Motor neuron (in vitro differentiated cells): ENCODE measurements around the gene RPTOR. TPM values are rescaled to one million over a fixed set of nuclear protein-coding genes. Genes with fewer than 3 reads are reported as not detected.

Experiments
- ATAC-seq, 8 experiments: fragments of 200-7000 bp; cut with Tn5 transposase; replicated peaks in 6 of 8; 2 replicates each; pipeline ENCODE4 v1.8.0; 2021; ENCODE audit warnings: mild to moderate bottlenecking in 8 of 8, moderate library complexity in 8 of 8
- H3K27ac ChIP-seq, 2 donors: fragments of 250-450 bp; sonication (Bioruptor Pico); 2 replicates each; pipeline ENCODE4 v1.9.0; 2021; ENCODE audit warnings: antibody characterized with exemption in 2 of 2, mild to moderate bottlenecking in 2 of 2, moderate library complexity in 1 of 2
- H3K4me1 ChIP-seq, 2 donors: fragments of 250-450 bp; sonication (Bioruptor Pico); replicated peaks in 1 of 2; 2 replicates each; pipeline ENCODE4 v1.6.1; 2021; ENCODE audit warnings: antibody characterized with exemption in 2 of 2, mild to moderate bottlenecking in 2 of 2, moderate library complexity in 1 of 2
- H3K4me3 ChIP-seq, 5 donors: fragments of 250-450 bp; sonication (Bioruptor Pico); 2 replicates each; pipeline ENCODE4 v1.9.0; 2021; ENCODE audit warnings: antibody characterized with exemption in 5 of 5, mild to moderate bottlenecking in 5 of 5, moderate library complexity in 4 of 5
- WGBS, 10 experiments: fragments of 450-650 bp; shearing (Covaris generic); methylation state at CpG; one replicate each; pipeline ENCODE4 v1.0.0; 2022; 5-methylcytosine and 5-hydroxymethylcytosine counted together
- in situ Hi-C, 9 experiments: fragments of 400-800 bp; cut with MboI; loops; one replicate each; pipeline ENCODE4 v1.15.0; 2021; ENCODE audit warnings: low sequenced_read_pairs in 9 of 9, low pct_unique_long_range_greater_than_20kb in 2 of 9; ENCODE audit not compliant: unreplicated experiment in 9 of 9
- total RNA-seq, 8 experiments: library from RNA; unstranded; fragments of 300-600 nt; gene quantifications; 2 replicates each; pipeline versions ENCODE4 v1.2.3 to v1.2.4, GENCODE V29; 2022

Gene RPTOR
- total RNA-seq, 8 experiments from 2014 or later: 15.6 to 53.3 (median 19.2) TPM

DNA sequence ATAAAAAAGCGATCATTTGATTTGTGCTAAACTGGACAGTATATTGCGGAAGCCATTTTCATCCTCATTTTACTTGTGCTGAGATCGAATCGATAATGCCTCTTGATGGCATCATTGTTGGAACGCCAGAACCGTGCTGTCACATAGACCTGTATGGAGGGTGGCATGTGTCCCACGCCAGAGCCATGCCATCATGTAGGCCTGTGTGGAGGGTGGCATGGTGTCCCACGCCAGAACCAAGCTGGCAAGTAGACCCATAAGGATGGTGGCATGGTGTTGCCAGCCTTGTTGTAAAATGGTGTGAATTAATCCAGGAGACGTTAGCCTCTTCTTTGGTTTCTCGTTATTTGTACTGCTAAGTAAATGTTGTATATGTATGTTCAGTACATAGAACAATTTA is 224.3 kb downstream of the RPTOR start:
- in situ Hi-C loops: no loop called here
- H3K4me1 ChIP-seq: peaks cover 9 to 22% of the 10 kb centered on the region in 2 donors
- no peak for ATAC-seq
- no peak overlapping the region for H3K4me3 ChIP-seq
- WGBS, 10 experiments: 92 to 100% (median 99%) methylated on average over 1 to 10 of the region's 10 CpGs; no CpG with 5 or more reads in 2 of the 10 experiments
- H3K27ac ChIP-seq: no peak overlapping the region

DNA sequence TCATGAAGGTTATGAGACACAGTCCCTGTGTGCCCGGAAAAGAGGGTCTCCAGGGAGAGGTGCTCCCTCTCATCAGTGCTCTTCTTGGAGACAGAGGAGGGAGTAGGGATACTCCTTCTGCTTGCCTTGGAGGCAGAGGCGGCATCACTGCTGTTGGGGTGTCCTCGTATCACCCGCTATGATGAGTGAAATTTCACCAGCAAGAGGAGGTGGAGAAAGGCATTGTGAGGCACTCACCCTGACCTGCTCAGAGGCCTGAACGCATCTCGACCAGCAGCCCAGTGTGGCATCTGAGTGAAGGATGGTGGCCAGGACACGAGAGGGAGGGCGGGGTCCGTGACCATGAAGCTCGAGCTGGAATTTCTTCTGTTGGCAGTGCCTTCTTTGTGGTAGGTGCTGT is 224.9 kb downstream of the RPTOR start:
- in situ Hi-C loops: no loop called here
- Histone ChIP-seq H3K27ac (no peak overlapping the region), H3K4me3 (no peak overlapping the region), H3K4me1 (peaks cover 15 to 28% of the 10 kb centered on the region in 2 donors)
- no peak for ATAC-seq
- 81 to 100% (median 86%) methylated on average over 1 to 7 of the region's 10 CpGs; no CpG with 5 or more reads in 5 of the 10 experiments for WGBS, 10 experiments

GRCh38 chr17:80769936-80770625 is 225.4 kb downstream of the RPTOR start:
- H3K4me1 ChIP-seq: peaks cover 20 to 33% of the 10 kb centered on the region in 2 donors
- H3K4me3 ChIP-seq: no peak overlapping the region
- WGBS, 10 experiments: 33 to 100% (median 94%) methylated on average over 1 to 11 of the region's 19 CpGs; no CpG with 5 or more reads in 2 of the 10 experiments
- in situ Hi-C loops: no loop called here
- no peak overlapping the region for H3K27ac ChIP-seq
- ATAC-seq: no peak

- no peak overlapping the region for H3K4me3 ChIP-seq
- whole genome bisulfite sequencing, 10 experiments: 79 to 100% (median 97%) methylated on average over 2 to 14 of the region's 21 CpGs; no CpG with 5 or more reads in 2 of the 10 experiments
- ATAC-seq: no peak
- H3K27ac ChIP-seq: no peak overlapping the region
- H3K4me1 ChIP-seq: peaks cover 25 to 43% of the 10 kb centered on the region in 2 donors
- in situ Hi-C loops: no loop called here
Measured at GRCh38 chr17:80770881-80771611, 226.4 kb downstream of the RPTOR start.

DNA sequence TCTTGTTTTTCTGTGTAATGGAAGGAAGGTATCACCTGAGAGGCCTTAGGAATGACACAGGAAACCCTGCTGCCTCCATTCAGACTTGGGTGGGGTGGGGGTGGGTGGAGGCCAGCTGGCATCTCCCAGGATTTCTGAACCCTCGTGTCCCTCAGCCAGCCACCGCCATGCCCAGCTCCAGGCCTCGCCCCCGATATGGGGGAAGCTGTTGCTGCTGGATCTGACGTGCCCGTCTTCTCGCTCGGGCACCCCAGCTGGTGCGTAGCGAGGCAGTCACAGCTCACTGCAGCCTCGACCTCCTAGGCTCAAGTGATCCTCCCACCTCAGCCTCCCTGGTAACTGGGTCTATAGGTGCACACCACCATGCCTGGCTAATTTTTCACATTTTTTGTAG is 227.0 kb downstream of the RPTOR start:
- in situ Hi-C loops: no loop called here
- Histone ChIP-seq H3K4me3 (no peak overlapping the region), H3K27ac (no peak overlapping the region), H3K4me1 (peaks cover 25 to 43% of the 10 kb centered on the region in 2 donors)
- 95% methylated on average over 4 of the region's 11 CpGs; no CpG with 5 or more reads in 9 of the 10 experiments for WGBS, 10 experiments
- ATAC-seq: no peak

DNA sequence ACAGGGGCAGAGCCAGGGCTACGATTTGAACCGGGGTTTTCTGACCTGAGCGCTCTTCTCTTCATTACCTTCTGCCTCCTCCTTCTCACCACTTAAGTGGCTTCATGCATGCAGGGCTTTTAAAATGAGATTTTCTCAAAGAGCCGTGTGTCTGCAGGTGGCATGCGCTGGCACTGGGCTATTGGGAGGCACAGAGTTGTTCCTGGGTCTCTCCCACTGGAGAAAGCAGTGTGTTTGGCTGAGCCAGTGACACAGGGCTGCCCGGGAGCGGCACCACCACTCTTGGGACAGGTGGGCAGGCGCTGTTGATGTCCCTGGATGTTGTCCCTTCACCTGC is 228.2 kb downstream of the RPTOR start:
- Histone ChIP-seq H3K4me3 (no peak overlapping the region), H3K27ac (no peak overlapping the region), H3K4me1 (peaks cover 25 to 43% of the 10 kb centered on the region in 2 donors)
- in situ Hi-C loops: no loop called here
- 90 to 100% (median 96%) methylated on average over 2 to 3 of the region's 8 CpGs; no CpG with 5 or more reads in 6 of the 10 experiments for WGBS, 10 experiments
- no peak for ATAC-seq

DNA sequence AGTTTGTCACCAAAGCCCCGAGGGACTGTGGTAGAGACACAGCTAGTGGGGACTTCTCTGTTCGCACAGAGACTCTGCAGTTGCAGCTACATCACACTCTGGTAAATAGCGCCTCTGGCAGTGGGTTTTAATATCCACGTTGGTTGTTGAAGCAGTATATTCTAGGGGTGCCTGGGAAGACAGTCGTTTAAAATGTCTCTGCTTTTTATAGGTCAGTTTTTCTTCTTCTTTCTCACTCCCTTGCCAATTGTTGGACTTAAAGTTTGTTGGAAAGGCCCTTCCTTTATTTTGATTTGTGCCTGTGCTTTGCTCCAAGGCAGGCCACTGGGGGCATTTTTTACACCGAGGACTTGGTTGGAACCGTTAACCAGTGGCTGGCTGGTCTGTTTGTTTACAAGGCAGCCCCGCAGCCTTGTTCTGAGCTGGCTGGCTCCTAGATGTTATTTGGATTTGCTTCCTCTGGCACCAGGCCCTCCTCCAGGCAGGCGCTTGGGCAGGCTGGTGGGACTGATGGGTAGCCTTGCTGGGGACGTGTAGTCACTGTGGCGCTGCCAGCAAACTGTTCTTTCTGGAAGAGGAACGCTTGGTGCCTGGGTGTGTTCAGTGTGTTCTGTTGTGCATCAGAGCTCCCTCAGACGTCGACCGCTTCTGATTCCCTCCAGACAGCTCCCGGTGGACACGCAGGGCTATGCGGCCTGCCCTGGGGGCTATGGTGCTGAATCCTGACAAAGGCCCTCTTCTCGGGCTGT is 228.8 kb downstream of the RPTOR start:
- Histone ChIP-seq H3K27ac (peak overlapping the region; percentile 30 to 52), H3K4me3 (no peak overlapping the region), H3K4me1 (peaks cover 25 to 40% of the 10 kb centered on the region in 2 donors)
- in situ Hi-C loops: no loop called here
- 40 to 100% (median 70%) methylated on average over 3 to 12 of the region's 19 CpGs; no CpG with 5 or more reads in 2 of the 10 experiments for WGBS, 10 experiments
- peak in 7 of 8 experiments; percentile 33 to 78 (median 66) for ATAC-seq

DNA sequence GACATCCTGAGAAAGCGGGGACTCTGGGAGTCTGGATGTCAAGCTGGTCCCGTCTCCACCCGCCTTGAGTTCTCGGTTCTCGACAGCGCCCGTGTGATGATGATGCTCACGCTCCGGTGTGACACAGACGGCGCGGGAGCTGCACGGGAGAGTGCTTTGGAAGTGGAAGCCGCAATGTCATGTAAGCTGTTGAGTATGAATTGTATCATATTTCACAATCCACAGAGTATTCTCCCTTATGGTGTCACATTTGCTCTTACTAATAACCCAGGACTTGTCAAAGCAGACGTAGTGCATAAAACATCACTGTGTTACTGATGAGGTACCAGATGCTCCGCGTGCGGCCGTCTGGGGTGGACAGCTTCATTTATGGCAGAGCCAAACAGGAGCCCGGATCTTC is 229.5 kb downstream of the RPTOR start:
- WGBS, 10 experiments: 92 to 100% (median 100%) methylated on average over 1 to 10 of the region's 20 CpGs; no CpG with 5 or more reads in 2 of the 10 experiments
- peak in 5 of 8 experiments; percentile 30 to 67 (median 63) for ATAC-seq
- Histone ChIP-seq H3K4me1 (peaks cover 25 to 32% of the 10 kb centered on the region in 2 donors), H3K27ac (peak overlapping the region in 1 of 2 donors; percentile 52), H3K4me3 (no peak overlapping the region)
- in situ Hi-C loops: no loop called here

- Histone ChIP-seq H3K4me1 (peaks cover 25 to 31% of the 10 kb centered on the region in 2 donors), H3K27ac (peak overlapping the region; percentile 23 to 52), H3K4me3 (no peak overlapping the region)
- in situ Hi-C loops: no loop called here
- ATAC-seq: peak in 5 of 8 experiments; percentile 47 to 81 (median 74)
- 61 to 93% (median 81%) methylated on average over 4 to 13 of the region's 21 CpGs; no CpG with 5 or more reads in 3 of the 10 experiments for WGBS, 10 experiments
Measured at GRCh38 chr17:80774643-80775281, 230.1 kb downstream of the RPTOR start.

DNA sequence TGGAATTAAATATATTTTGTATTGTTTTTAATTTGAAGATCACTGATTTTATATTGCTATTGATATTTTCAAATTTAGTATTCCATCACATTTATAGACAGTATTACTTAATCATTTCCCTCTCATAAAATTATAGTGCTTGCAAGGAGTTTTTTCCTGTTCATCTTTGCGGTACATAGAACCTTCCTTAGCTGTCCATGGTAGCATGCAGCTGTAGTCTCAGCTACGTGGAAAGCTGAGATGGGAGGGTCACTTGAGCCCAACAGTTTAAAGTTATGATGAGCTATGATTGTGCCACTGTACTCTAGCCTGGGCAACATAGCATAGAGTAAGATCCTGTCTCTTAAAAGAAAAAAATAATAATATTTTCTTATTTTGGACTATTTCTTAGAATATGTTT is 231.2 kb downstream of the RPTOR start:
- Histone ChIP-seq H3K4me3 (no peak overlapping the region), H3K27ac (no peak overlapping the region), H3K4me1 (peaks cover 36 to 41% of the 10 kb centered on the region in 2 donors)
- WGBS, 10 experiments: 83 to 100% (median 100%) methylated on average over 1 to 2 of the region's 2 CpGs
- no peak for ATAC-seq
- in situ Hi-C loops: no loop called here

DNA sequence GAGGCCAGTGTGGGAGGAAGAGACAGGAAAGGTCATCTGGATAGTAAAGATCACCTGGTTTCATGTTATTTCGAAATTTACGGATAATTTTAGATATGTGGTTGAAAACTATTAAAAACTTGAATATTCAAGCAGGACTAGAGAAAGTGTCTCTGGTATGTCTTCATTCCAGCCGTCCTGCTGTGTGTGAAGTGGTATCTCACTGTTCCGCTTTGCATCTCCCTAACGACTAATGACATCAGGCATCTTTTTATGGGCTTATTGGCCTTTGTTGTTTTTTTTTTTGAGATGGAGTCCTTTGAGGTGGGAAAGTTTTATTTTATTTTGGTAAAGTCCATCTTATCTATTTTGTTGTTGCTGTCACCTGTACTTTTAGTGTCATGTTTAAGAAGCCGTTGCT is 232.6 kb downstream of the RPTOR start:
- Histone ChIP-seq H3K4me3 (no peak overlapping the region), H3K27ac (no peak overlapping the region), H3K4me1 (peaks cover 50 to 55% of the 10 kb centered on the region in 2 donors)
- ATAC-seq: no peak
- in situ Hi-C loops: no loop called here
- WGBS, 10 experiments: 83 to 100% (median 94%) methylated on average over 3 to 6 of the region's 6 CpGs; no CpG with 5 or more reads in 1 of the 10 experiments

DNA sequence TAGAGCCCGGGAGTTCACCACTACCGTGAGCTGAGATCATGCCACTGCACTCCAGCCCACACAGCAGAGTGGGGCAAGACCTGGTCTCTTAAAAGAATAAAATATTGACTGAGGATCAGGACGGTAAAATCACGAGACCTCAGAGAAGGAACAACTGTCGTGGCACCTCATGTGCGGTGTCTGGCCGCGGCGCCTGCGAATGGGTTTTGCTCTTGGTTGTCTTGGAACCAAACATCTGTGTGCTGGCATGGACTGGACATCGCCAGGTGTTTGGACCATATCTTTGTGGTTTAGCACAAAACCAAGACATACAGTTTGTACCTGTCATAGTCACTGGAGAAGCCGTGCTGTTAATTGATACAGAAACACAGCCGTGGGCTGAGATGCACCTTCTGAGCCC is 234.1 kb downstream of the RPTOR start:
- no peak for ATAC-seq
- in situ Hi-C loops: no loop called here

More for the DNA sequence above, 234.1 kb downstream of the RPTOR start:
- peaks cover 55 to 56% of the 10 kb centered on the region in 2 donors for H3K4me1 ChIP-seq
- H3K4me3 ChIP-seq: no peak overlapping the region
- WGBS, 10 experiments: 97 to 100% (median 100%) methylated on average over 3 to 7 of the region's 13 CpGs; no CpG with 5 or more reads in 6 of the 10 experiments
- no peak overlapping the region for H3K27ac ChIP-seq
